HG02884 (cell line): ENCODE results near the gene RPTOR.
"Not testable (repeated sequence)": the region's sequence is repeated elsewhere in the genome, so short reads cannot be mapped to it uniquely, and the experiment has no call there.

Experiments used
- ATAC-seq: cut with Tn5 transposase; IDR thresholded peaks from one replicate; pipeline ENCODE4 v1.9.1; 2021; ENCODE audit warnings: mild to moderate bottlenecking, moderate library complexity; ENCODE audit not compliant: unreplicated experiment

RPTOR gene

DNA sequence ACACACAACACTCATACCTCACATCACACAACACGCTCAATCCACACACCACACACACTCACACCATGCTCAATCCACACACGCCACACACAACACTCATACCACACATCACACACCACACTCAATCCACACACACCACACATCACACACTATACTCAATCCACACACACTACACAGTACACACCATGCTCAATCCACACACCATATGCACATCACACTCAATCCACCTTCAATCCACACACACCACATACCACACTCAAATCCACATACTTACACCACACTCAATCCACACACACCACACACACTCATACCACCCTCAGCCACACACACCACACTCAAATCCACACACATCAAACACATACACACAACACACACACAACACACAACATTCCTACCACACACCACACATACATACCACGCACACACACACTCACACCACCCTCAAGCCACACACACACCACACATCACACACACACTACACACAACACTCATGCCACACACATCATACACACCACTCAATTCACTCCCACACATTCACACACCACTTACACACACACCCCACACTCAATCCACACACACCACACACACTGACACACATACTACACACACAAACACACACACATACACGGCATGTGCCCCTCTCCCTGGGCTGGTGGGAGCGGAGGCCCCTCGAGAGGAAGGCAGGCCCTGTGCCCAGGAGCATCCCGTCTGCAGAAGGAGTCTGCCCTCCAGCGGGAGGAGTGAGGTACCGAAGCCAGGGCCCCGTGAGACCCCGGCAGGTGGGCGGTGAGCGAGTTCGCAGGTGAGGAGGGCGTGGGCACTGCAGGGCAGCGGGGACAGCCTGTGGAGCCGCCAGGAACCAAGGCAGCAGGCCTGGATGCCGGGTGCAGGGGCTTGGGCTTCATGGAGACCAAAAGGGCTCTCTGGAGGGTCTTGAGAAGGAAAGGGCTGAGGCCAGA lies 33.1 kb upstream of the RPTOR start:
- ATAC-seq: no peak

- no peak for ATAC-seq
Observed at GRCh38 chr17:80512233-80512632, 32.4 kb upstream of the RPTOR start.

- ATAC-seq: no peak
Observed at GRCh38 chr17:80513201-80513600, 31.4 kb upstream of the RPTOR start.

GRCh38 chr17:80513892-80514291 lies 30.7 kb upstream of the RPTOR start:
- no peak for ATAC-seq

DNA sequence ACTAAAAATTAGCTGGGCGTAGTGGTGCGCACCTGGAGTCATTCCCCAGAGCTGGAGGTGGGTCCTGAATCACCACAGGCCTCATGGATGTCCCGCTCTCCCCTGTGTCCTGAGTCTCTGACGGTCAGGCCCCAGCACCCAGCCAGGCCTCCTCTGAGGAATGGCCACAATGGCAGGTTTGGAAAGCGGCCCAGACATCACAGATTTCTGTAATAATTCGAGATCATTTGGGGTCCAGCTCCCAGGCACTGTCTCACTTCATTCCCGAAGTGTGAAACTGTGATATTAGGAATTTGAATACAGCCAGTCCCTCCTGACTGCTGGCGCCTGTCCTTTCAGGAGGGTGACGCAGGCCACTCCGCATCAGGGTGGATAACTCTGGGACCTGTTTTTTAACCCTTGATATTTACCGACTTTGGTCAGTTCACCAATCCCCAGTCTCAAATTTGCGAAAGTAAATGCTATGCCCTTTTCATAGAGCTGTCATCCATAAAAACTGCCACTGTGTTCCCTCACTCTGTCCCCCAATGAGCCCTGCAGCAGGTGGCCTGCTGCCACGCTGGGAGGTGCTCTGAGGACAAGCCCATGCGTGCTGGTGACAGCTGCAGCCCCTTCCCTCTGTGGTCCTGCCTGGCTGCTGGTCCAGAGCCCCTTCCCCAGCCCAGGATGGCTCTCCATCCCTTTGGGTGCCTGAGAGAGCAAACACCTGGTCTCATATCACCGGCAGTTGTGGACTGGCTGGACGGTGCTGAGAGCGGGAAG lies 28.3 kb upstream of the RPTOR start:
- ATAC-seq: no peak

- no peak for ATAC-seq
Observed at GRCh38 chr17:80517641-80518040, 27.0 kb upstream of the RPTOR start.

GRCh38 chr17:80518392-80518791 lies 26.2 kb upstream of the RPTOR start:
- ATAC-seq: no peak

GRCh38 chr17:80519091-80519781 lies 25.4 kb upstream of the RPTOR start:
- no peak for ATAC-seq

- ATAC-seq: no peak
Observed at GRCh38 chr17:80520810-80521455, 23.7 kb upstream of the RPTOR start.

DNA sequence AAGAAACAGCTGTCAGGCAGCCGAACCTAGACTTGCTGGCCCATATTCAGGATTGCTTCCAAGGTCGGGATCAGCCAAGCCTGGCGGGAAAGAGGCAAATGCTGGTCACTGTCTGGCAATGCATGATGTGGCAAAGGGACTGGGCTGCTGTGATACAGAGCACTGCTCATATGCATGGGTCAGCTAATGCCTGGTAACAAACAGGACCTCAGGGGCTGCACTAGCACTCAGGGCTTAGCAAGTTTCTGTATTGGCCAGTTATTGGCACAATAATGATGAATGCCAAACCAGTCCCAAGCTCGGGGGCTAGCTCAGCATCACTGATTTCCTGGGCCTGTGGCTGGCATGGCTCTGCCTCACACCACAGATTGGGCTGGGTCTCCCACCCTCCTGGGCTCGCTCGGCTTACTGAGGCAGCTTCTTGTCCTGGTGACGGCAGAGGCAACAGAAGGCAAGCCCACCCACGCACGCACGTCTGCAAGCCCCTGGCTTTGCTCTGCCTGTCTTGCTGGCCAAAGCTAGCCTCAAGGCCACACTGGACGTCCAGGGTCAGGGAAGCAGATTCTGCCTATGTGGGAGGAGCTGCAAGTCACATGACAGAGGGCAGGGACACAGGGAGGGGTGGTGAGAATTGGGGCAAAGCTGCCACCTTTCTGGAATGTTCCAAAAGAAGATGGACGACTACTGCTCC lies 21.4 kb upstream of the RPTOR start:
- ATAC-seq: no peak

DNA sequence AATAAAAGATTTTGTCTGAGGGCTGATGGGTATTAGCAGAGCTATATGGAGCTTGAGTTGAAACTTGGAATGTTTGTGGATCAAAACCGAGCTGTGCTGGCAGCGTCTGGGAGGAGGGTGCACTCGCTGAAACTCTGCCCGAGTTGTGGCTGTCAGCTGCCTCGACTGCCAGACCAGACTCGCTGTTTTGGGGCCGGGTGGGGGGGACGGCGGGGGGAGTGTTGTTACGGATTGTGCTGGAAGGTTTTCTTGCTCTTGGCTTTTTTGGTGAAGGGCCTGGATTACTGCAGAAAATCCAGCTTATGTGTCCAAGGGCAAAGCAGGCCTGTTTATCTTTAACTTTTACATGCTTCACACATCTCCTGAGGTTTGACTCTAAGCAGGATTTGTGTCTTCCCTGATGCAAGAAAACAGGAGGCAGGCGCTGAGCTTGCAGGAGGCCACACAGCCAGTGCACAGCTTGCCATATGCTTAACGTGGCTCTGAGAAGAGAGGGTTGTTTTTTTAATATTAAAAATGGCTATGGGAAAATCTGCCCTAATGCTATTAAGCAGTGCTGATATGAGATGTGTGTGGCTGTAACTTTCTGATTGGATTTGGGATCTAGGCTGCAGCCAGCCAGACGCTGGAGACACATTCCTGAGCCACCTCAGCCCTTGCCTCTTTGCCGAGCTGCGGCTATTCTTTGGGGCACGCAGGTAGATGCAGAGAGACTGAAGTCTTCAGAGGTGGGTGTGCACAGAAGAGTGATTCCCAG lies 20.5 kb upstream of the RPTOR start:
- no peak for ATAC-seq

DNA sequence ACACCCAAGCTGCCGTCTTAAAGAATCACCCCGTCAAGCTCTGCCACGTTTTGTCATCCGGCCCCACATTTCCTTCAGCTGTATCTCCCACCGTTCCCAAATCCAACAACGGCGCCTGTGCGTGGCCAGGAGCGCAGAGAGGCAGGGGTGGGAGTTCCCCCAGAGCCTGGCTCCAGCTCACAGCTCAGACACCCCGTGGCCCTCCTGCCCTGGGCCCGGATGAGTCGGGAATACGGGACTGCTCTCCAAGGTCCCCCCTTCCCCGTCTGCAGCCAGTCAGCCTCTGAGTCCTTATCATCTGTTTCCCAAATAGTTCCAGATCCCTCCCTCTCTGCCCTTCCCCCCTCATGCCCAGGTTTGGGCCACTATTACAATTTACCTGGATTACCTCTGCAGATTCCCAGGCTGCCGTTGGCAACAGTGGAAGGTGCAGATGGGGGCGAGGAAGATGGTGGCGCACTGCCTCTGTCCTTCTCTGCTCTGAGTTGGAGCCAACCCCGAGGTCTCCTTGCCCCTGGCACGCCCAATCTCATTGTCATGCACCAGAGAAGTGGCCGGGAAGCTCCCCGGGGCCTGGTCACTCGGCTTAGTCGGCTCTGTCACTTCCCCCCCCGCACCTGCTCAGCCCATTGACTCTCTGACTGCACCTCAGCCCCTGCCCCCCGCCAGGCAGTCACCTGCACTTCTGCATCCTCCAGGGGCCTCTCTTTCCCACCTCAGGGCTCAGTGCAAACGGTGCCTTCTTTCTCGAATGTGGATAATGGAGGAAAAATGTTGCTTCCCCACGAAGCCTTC lies 18.3 kb upstream of the RPTOR start:
- ATAC-seq: no peak

GRCh38 chr17:80527016-80527645 lies 17.5 kb upstream of the RPTOR start:
- ATAC-seq: no peak

GRCh38 chr17:80528536-80528935 lies 16.1 kb upstream of the RPTOR start:
- ATAC-seq: no peak

DNA sequence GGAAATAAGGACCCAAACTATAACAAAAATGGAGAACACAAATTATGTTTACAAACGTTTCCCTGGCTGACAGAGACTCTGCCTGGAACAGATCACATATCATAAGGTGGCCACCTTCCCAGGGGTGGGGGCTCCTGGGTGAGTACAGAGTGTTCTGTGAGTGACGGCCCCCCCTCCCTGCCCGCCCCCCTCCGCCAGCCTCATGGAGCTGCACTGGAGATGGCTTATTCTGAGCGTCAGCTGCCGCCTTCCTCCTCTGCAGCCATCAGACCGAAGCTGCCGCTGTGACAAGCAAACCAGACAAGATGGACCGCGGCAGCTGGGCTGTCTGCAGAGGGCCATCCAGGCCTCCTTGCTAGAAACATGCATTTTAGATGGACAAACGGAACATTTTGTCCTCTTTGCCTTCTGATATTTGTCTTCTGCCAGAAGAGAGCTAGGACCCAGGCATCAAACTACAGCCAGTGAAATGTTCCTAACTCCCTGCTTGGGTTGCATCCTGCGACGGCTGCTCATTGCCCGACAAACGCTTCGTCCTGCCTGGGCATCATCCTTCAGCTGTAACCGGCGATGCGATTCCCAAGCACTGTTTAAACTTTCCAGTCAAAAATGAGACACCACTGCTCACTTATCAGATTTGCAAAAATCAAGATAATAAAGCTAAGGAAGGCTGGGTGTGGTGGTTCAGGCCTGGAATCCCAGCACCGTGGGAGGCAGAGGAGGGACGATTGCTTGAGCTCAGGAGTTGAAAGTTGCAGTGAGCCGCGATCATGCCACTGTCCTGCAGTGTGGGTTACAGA lies 15.3 kb upstream of the RPTOR start:
- no peak for ATAC-seq

- no peak for ATAC-seq
Observed at GRCh38 chr17:80529904-80530292, 14.7 kb upstream of the RPTOR start.

DNA sequence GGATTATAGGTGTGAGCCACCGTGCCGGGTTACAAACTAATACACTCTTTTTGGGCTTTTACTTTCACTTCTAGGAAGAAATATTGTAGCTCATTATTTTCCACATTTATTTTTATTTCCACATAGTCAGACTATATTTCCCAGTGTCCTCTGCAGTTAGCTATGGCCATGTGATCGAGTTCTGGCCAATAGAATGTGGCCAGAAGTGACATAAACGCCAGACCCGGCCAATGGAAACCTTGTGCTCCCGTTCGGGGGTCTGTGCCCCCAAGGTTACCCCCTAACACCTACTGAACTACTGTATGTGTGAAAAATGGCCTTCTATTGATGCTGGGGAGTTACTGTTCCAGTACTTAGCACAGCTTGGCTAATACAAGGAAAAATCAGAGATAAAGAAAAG lies 13.2 kb upstream of the RPTOR start:
- no peak for ATAC-seq

GRCh38 chr17:80537386-80537785 lies 7.3 kb upstream of the RPTOR start:
- ATAC-seq: not testable (repeated sequence)
